ENCODE results near the gene LIMK2. TPM values are rescaled to one million over a fixed set of nuclear protein-coding genes. Genes with fewer than 3 reads are reported as not detected.

The LIMK2 gene
- total RNA-seq, 1 donor from 2014 or later = 248 TPM

GRCh38 chr22:31292236-31292989, 80.3 kb downstream of the LIMK2 start, which contains the start of gene PIK3IP1:
Gene PIK3IP1 (minus strand): TSS chr22:31292488. CDS start chr22:31292344, 144 bp downstream.
- DNase-seq (ENCODE audit: low spot score) = peak; percentile 79
- H3K27ac Mint-ChIP-seq (ENCODE audit: unreplicated experiment) = peak within 1 kb of the TSS; percentile 80

GRCh38 chr22:31295360-31295759, 83.3 kb downstream of the LIMK2 start:
- H3K4me1 Mint-ChIP-seq (ENCODE audit: unreplicated experiment) = peaks cover 34% of the 10 kb centered on the region
- no peak overlapping the region for H3K4me3 Mint-ChIP-seq (ENCODE audit: unreplicated experiment)
- no peaks in the 10 kb centered on the region for H3K36me3 Mint-ChIP-seq (ENCODE audit: low read depth, unreplicated experiment)
- no peaks in the 10 kb centered on the region for H3K9me3 Mint-ChIP-seq (ENCODE audit: unreplicated experiment)
- no peak overlapping the region for H3K27ac Mint-ChIP-seq (ENCODE audit: unreplicated experiment)
- no peak for DNase-seq (ENCODE audit: low spot score)
- TF ChIP-seq CTCF (IDR thresholded peaks at IDR 0.05; ENCODE audit: unreplicated experiment) = no peak
- H3K27me3 Mint-ChIP-seq (ENCODE audit: unreplicated experiment) = peaks cover 5% of the 10 kb centered on the region

More at GRCh38 chr22:31292236-31292989, 80.3 kb downstream of the LIMK2 start, which contains the start of gene PIK3IP1:
- no peak for TF ChIP-seq CTCF (IDR thresholded peaks at IDR 0.05; ENCODE audit: unreplicated experiment)
- Mint-ChIP-seq H3K36me3 (ENCODE audit: low read depth, unreplicated experiment) (peaks cover 5% of the 10 kb centered on the region), H3K27me3 (ENCODE audit: unreplicated experiment) (peaks cover 6% of the 10 kb centered on the region), H3K4me3 (ENCODE audit: unreplicated experiment) (peak within 1 kb of the TSS; percentile 97), H3K4me1 (ENCODE audit: unreplicated experiment) (peaks cover 50% of the 10 kb centered on the region), H3K9me3 (ENCODE audit: unreplicated experiment) (no peaks in the 10 kb centered on the region)

DNA sequence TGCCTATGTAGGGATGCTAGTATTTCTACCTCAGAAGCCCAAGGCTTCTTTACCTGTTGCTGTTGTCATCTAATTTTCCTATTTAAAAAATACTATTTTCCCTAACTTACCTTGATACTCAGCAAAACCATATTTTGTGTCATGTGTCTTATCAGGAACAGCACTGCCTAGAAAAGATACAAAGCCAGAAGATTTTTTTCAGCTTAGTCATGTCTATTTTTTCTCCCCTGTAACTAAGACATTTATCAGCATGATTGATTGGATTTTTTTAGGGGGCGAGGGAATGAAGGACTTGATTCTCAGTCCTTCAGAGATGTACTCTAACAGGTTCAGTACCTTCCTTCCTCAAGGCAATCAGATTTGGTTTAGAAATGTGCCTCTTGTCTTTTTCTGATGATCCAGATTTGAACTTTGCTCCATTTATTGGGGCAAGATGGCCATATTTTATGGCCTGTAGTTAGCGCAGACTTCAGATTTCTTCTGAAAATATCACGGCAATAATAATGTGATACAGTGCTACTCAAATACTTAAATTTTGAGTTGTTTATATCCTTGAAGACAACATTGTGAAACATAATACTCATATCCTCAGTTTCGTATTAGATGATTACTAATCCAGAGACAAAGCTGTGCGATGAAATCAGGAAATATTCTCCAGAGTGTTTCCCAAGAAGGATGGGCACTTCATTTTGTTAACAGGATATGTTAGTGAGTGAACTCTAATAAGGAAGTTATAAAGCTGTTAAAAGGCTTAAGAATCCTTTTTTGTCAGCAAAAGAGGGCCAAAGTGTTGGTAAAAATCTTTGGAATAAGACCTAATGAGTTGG, 83.9 kb downstream of the LIMK2 start:
- no peak overlapping the region for H3K4me3 Mint-ChIP-seq (ENCODE audit: unreplicated experiment)
- TF ChIP-seq CTCF (IDR thresholded peaks at IDR 0.05; ENCODE audit: unreplicated experiment) = no peak
- no peaks in the 10 kb centered on the region for H3K36me3 Mint-ChIP-seq (ENCODE audit: low read depth, unreplicated experiment)
- H3K4me1 Mint-ChIP-seq (ENCODE audit: unreplicated experiment) = peaks cover 37% of the 10 kb centered on the region
- peaks cover 3% of the 10 kb centered on the region for H3K27me3 Mint-ChIP-seq (ENCODE audit: unreplicated experiment)
- H3K27ac Mint-ChIP-seq (ENCODE audit: unreplicated experiment) = no peak overlapping the region
- no peak for DNase-seq (ENCODE audit: low spot score)
- no peaks in the 10 kb centered on the region for H3K9me3 Mint-ChIP-seq (ENCODE audit: unreplicated experiment)

DNA sequence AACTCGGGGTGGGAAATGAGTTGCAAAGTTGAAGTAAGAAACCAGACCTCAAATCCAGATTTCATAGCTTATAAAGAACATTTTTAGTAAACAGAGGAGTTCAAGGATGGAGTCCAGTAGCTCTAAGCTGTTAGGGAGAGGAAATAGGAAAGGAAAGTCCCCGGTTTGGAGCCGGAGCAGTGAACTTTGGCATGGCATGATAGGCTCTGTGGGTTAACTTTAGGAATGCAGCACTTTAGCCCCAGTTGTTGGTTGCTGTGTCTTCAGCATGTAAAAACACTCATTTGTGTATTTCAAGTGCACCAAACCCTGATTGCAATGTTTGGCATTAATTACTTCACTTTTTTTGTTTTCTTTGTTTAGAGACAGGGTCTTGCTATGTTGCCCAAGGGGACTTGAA, 88.8 kb downstream of the LIMK2 start:
- Mint-ChIP-seq H3K4me1 (ENCODE audit: unreplicated experiment) (peaks cover 17% of the 10 kb centered on the region), H3K36me3 (ENCODE audit: low read depth, unreplicated experiment) (no peaks in the 10 kb centered on the region), H3K4me3 (ENCODE audit: unreplicated experiment) (no peak overlapping the region), H3K27ac (ENCODE audit: unreplicated experiment) (no peak overlapping the region), H3K27me3 (ENCODE audit: unreplicated experiment) (no peaks in the 10 kb centered on the region), H3K9me3 (ENCODE audit: unreplicated experiment) (no peaks in the 10 kb centered on the region)
- no peak for DNase-seq (ENCODE audit: low spot score)
- TF ChIP-seq CTCF (IDR thresholded peaks at IDR 0.05; ENCODE audit: unreplicated experiment) = no peak
